GM12892 (cell line): ENCODE measurements around the gene DSCAML1.

Experiments used
- POLR2AphosphoS5 ChIP-seq: IDR thresholded peaks from 2 replicates; pipeline ENCODE4 v1.6.1; 2011; ENCODE audit warnings: low read depth, low read length, control low read depth
- TAF1 ChIP-seq: IDR thresholded peaks from 2 replicates; pipeline ENCODE4 v1.6.1; 2011; ENCODE audit warnings: low read depth, mild to moderate bottlenecking, control low read depth, low read length, borderline replicate concordance

- TF ChIP-seq POLR2AphosphoS5 (no peak), TAF1 (no peak)
Measured at GRCh38 chr11:117735350-117735977, 61.6 kb downstream of the DSCAML1 start.
